NT2/D1 (cell line): ENCODE results near the gene CD9.

Source experiments
- DNase-seq: peaks from one replicate; pipeline ENCODE4 v3.0.0-alpha.2; 2011; ENCODE audit warnings: low read depth, low spot score
- H3K27me3 ChIP-seq: 2 replicates; pipeline ENCODE4 v1.6.0; 2011; ENCODE audit warnings: mild to moderate bottlenecking; ENCODE audit not compliant: insufficient read length, insufficient read depth
- H3K36me3 ChIP-seq: 2 replicates; pipeline ENCODE4 v1.6.1; 2011; ENCODE audit warnings: mild to moderate bottlenecking, low read length, mixed read lengths; ENCODE audit not compliant: insufficient read depth, insufficient read length
- H3K4me1 ChIP-seq: 2 replicates; pipeline ENCODE4 v1.5.1; 2011; ENCODE audit not compliant: insufficient read depth, insufficient read length
- H3K4me3 ChIP-seq: 2 replicates; pipeline ENCODE4 v1.5.1; 2011; ENCODE audit warnings: low read depth; ENCODE audit not compliant: insufficient read length
- H3K9ac ChIP-seq: 2 replicates; pipeline ENCODE4 v1.6.0; 2011; ENCODE audit warnings: low read depth; ENCODE audit not compliant: insufficient read length
- H3K9me3 ChIP-seq: 2 replicates; pipeline ENCODE4 v1.5.1; 2011; ENCODE audit warnings: mild to moderate bottlenecking, low read length; ENCODE audit not compliant: insufficient read depth
- SUZ12 ChIP-seq: IDR thresholded peaks from 2 replicates; pipeline ENCODE4 v1.6.1; 2011; ENCODE audit not compliant: insufficient read length, insufficient read depth; ENCODE audit errors: extremely low read depth
- YY1 ChIP-seq: IDR thresholded peaks from 2 replicates; pipeline ENCODE4 v1.6.1; 2011; ENCODE audit not compliant: insufficient read length, insufficient read depth
- ZNF274 ChIP-seq: IDR thresholded peaks from 2 replicates; pipeline ENCODE4 v1.6.1; 2011; ENCODE audit warnings: mild to moderate bottlenecking, low read depth, low read length

CD9 gene

DNA sequence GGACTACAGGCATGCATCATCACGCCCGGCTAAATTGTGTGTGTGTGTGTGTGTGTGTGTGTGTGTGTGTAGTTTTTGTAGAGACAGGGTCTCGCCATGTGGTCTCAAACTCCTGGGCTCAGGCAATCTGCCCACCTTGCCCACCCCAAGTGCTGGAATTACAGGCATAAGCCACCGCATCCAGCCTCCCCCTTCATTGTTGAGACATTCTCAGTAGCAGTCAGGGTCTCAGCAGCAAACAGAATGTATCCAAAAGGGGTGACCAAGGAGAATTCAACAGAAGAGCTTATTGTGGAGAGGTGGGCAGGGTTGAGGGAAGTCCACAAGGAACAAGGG is 73.0 kb downstream of the CD9 start:
- Histone ChIP-seq H3K27me3 (no peaks in the 10 kb centered on the region), H3K9ac (peak overlapping the region; percentile 74), H3K36me3 (no peaks in the 10 kb centered on the region), H3K4me3 (no peak overlapping the region), H3K4me1 (peaks cover 46% of the 10 kb centered on the region), H3K9me3 (no peaks in the 10 kb centered on the region)
- TF ChIP-seq SUZ12, result no peak
- TF ChIP-seq ZNF274, result no peak
- TF ChIP-seq YY1, result no peak
- DNase-seq, result no peak

DNA sequence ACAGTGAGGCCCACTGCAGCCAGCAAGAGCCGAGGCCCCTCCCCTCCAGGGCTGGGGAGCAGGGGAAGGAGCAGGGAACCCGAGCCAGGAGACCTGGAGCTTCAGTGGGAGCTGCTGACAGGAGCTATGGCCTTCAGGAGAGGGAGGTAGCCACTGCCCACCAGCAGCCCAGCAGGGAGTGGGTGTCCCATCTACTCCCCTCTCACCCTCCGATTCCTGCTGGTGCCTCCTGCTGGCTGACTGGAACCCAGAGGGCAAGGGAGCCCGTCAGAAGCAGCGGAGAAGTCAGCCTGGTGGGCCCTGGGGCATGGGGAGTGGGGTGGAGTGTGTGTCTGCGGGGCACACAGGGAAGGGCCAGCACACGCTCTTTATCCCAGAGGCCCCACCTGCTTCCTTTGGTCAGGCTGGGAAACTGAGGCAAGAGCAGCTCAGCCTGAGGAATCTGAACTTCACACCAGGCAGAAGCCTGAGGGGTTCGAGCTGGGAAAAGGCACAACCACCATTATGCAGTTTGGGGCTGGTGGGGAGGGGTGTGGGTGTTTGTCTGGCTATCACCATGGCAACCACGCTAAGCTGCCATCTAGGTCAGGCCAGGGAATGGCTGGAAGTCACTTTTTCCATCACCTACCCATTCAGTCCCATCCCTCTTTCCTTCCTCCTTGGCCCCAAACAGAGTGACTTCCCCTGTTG is 73.5 kb downstream of the CD9 start:
- H3K4me3 ChIP-seq, result no peak overlapping the region
- H3K9ac ChIP-seq, result peak overlapping the region; percentile 74
- no peaks in the 10 kb centered on the region for H3K9me3 ChIP-seq
- no peaks in the 10 kb centered on the region for H3K27me3 ChIP-seq
- TF ChIP-seq YY1 (no peak), SUZ12 (no peak), ZNF274 (no peak)
- H3K4me1 ChIP-seq, result peaks cover 41% of the 10 kb centered on the region
- DNase-seq, result no peak
- H3K36me3 ChIP-seq, result no peaks in the 10 kb centered on the region

DNA sequence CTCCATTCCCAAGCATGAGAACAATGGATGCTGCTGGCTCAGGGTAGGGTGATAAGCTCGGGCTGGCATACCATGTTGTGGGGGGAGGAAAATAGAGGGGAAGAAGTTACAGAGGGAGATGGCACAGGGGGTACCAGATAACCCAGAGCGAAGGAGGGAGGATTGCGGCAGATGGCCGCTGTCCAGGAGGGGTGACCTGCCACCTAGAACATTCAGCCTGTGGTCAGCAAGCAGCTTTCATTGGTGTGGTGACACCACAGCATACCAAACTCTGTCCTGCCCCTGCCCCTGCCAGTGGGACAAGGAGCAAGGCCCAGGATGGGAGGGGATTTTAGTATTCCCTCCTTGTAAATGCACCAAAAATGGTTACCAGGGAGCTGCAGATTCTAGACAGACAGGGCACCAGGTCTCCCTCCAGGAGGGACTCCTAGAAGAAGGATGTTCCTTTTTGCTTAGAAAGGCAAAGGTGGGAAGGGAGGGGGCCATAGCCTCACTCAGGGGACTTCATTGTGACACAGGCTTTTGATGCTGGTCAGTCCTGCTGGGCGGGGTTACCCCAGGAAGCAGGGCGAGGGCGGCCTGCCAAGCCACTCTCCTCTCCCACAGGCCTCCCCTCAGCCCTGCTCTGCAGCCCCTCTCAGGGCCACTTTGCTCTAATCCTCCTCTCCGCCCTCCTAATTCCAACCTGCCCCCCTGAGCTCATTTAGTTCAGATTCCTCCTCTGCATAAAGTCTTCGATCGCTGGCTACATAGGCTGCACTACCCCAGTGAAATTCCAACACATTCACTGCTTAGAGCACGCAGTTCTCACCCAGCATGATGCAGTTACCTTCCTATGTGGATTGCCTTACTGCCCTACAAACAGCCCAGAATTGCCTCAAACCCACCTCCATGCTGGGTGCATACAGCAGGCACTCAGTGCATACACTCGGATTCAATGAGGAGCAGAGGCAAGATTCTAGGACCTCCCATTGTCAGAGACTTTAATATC is 74.3 kb downstream of the CD9 start:
- Histone ChIP-seq H3K27me3 (no peaks in the 10 kb centered on the region), H3K4me1 (peaks cover 47% of the 10 kb centered on the region), H3K4me3 (no peak overlapping the region), H3K36me3 (no peaks in the 10 kb centered on the region), H3K9me3 (no peaks in the 10 kb centered on the region), H3K9ac (peak overlapping the region; percentile 74)
- DNase-seq, result no peak
- no peak for TF ChIP-seq SUZ12

DNA sequence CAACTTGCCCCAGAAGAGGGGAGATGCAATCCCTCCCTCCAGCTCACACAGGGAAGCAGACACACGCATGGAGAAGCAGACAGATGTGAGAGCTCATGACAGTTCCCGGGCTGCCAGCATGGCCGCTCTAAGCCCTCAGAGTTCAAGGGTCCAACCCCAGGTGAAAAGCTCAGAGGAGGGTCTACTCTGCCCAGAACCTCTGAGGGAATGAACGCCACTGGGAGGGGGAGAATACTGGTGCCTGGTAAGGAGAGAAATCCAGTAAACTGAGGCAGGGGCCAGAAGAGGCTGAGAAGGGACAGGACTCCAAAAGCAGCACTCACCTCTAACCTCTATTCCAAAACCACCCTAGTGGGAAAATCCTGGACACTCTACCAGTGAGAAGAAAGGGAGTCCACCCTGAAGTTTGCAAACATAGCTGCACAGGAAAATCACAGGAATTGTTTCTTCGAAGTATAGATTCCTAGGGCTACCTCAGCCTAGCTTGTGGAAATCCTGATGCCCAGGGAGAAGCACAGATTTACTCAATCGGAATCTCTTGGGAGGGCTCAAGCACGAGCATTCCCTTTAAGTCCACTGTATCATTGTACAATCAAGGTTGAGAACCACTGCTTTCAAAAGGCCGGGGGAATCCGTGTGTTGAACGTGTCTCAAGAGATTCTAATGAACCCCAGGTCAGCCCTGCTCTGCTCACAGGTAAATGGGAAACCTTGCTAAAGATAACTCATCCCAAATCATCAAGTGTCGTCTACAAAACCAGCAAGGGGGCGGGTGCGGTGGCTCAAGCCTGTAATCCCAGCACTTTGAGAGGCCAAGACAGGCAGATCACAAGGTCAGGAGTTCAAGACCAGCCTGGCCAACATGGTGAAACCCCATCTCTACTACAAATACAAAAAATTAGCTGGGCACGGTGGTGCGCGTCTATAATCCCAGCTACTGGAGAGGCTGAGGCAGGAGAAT is 76.0 kb downstream of the CD9 start:
- Histone ChIP-seq H3K4me3 (no peak overlapping the region), H3K27me3 (no peaks in the 10 kb centered on the region), H3K9ac (peak overlapping the region; percentile 33), H3K36me3 (no peaks in the 10 kb centered on the region), H3K9me3 (no peaks in the 10 kb centered on the region), H3K4me1 (peaks cover 59% of the 10 kb centered on the region)
- TF ChIP-seq YY1 (no peak), SUZ12 (no peak), ZNF274 (no peak)
- DNase-seq, result no peak

DNA sequence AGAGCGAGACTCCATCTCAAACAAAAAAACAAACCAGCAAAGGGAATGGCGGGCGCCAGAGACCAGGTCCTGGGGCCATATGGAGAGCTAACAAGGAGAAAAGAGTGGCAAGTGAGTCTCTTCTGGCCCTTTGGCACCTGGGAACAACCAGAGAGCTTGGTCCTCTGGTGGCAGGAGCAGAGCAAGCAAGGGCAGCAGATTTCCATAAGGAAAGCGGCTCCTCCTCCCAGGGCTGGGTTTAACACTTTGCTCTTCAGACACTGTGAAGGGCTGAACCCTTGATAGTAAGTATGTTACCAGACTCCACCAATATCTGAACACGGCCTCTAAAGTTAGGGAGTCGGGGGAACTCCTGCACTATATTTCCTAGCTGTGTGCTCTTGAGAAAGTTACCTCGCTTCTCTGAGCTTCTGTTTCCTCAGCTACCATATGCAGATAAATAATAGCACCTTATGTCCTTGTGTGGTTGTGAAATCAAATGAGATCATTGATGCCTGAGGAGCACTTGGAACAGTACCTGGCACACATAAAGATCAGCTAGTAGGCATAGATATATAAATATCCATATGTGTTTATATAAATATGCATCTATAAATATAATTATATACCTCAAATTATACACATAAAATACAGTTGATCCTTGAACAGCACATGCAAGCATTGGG is 76.9 kb downstream of the CD9 start:
- Histone ChIP-seq H3K9me3 (no peaks in the 10 kb centered on the region), H3K4me3 (no peak overlapping the region), H3K27me3 (no peaks in the 10 kb centered on the region), H3K4me1 (peaks cover 64% of the 10 kb centered on the region), H3K9ac (no peak overlapping the region), H3K36me3 (no peaks in the 10 kb centered on the region)
- DNase-seq, result no peak
- TF ChIP-seq ZNF274 (no peak), YY1 (no peak), SUZ12 (no peak)

DNA sequence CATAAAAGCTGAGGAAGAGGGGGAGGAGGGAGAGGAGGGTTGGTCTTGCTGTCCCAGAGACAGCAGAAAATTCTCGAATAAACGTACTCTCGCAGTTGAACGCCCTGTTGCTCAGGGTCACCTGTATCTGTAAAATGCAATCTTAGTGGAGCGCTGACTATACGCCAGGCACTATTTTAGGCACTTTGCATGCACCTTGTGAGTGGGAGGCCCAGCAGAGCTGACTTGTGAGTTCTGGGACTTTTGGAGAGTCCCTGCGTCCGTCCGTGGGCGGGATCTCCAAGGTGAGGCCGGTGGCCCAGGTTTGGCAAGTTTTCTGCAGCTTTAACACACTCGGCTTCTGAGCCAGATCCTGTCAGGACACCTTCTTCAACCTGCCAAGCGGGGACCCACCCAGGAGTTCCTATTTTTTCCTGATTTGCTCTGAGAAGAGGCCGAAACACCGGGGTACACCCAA is 77.8 kb downstream of the CD9 start:
- H3K36me3 ChIP-seq, result no peaks in the 10 kb centered on the region
- peak overlapping the region; percentile 48 for H3K4me3 ChIP-seq
- TF ChIP-seq ZNF274, result no peak
- TF ChIP-seq SUZ12, result peak; percentile 43
- no peak for TF ChIP-seq YY1
- peaks cover 60% of the 10 kb centered on the region for H3K4me1 ChIP-seq
- peak overlapping the region; percentile 84 for H3K9ac ChIP-seq
- no peaks in the 10 kb centered on the region for H3K9me3 ChIP-seq
- no peak for DNase-seq
- no peaks in the 10 kb centered on the region for H3K27me3 ChIP-seq
